Osteocyte (in vitro differentiated cells): Measurements from ENCODE around the gene OR2AG2. TPM values are rescaled to one million over a fixed set of nuclear protein-coding genes. Genes with fewer than 3 reads are reported as not detected.
A peak's percentile ranks its signal among the peaks of the same experiment; 100 is the strongest.

Experiments used
- DNase-seq: peaks from one replicate; pipeline ENCODE4 v3.0.0; 2021; ENCODE audit warnings: mixed read lengths; ENCODE audit not compliant: unreplicated experiment; ENCODE audit errors: extremely low spot score
- H3K27ac Mint-ChIP-seq: one replicate; pipeline ENCODE4 v1.8.0; 2021; ENCODE audit warnings: mild to moderate bottlenecking, mixed read lengths; ENCODE audit not compliant: unreplicated experiment
- H3K27me3 Mint-ChIP-seq: one replicate; pipeline ENCODE4 v1.8.0; 2021; ENCODE audit warnings: mixed read lengths; ENCODE audit not compliant: unreplicated experiment
- H3K36me3 Mint-ChIP-seq: one replicate; pipeline ENCODE4 v1.8.0; 2021; ENCODE audit warnings: mixed read lengths; ENCODE audit not compliant: unreplicated experiment
- H3K4me1 Mint-ChIP-seq: one replicate; pipeline ENCODE4 v1.8.0; 2021; ENCODE audit warnings: mixed read lengths; ENCODE audit not compliant: unreplicated experiment
- H3K4me3 Mint-ChIP-seq: one replicate; pipeline ENCODE4 v1.8.0; 2021; ENCODE audit warnings: mild to moderate bottlenecking, moderate library complexity, mixed read lengths; ENCODE audit not compliant: unreplicated experiment
- H3K9me3 Mint-ChIP-seq: one replicate; pipeline ENCODE4 v1.8.0; 2021; ENCODE audit warnings: mixed read lengths; ENCODE audit not compliant: unreplicated experiment
- CTCF ChIP-seq: fragments of 200-600 bp; sonication (generic); IDR thresholded peaks from 2 replicates; pipeline ENCODE4 v1.5.0; 2021; ENCODE audit warnings: antibody characterized with exemption, mild to moderate bottlenecking, moderate library complexity
- total RNA-seq: library from RNA; stranded (reverse); gene quantifications from 2 replicates; pipeline ENCODE4 v1.2.1, GENCODE V29; 2021

The OR2AG2 gene
- total RNA-seq, 1 donor from 2014 or later = not detected

- H3K4me3 Mint-ChIP-seq = no peak overlapping the region
- no peaks in the 10 kb centered on the region for H3K36me3 Mint-ChIP-seq
- no peak for TF ChIP-seq CTCF
- no peak for DNase-seq
- no peak overlapping the region for H3K27ac Mint-ChIP-seq
- H3K9me3 Mint-ChIP-seq = no peaks in the 10 kb centered on the region
- H3K27me3 Mint-ChIP-seq = peaks cover 38% of the 10 kb centered on the region
- H3K4me1 Mint-ChIP-seq = no peaks in the 10 kb centered on the region
These were observed 26.8 kb downstream of the OR2AG2 start for GRCh38 chr11:6745018-6745417.

- no peak for DNase-seq
- no peak overlapping the region for H3K27ac Mint-ChIP-seq
- no peaks in the 10 kb centered on the region for H3K36me3 Mint-ChIP-seq
- H3K9me3 Mint-ChIP-seq = no peaks in the 10 kb centered on the region
- peaks cover 23% of the 10 kb centered on the region for H3K27me3 Mint-ChIP-seq
- no peak overlapping the region for H3K4me3 Mint-ChIP-seq
- H3K4me1 Mint-ChIP-seq = no peaks in the 10 kb centered on the region
- no peak for TF ChIP-seq CTCF
These were observed 29.5 kb downstream of the OR2AG2 start for GRCh38 chr11:6742260-6742659.

GRCh38 chr11:6738590-6738989 is 33.2 kb downstream of the OR2AG2 start:
- Mint-ChIP-seq H3K9me3 (no peaks in the 10 kb centered on the region), H3K4me1 (no peaks in the 10 kb centered on the region), H3K36me3 (no peaks in the 10 kb centered on the region), H3K27me3 (peaks cover 39% of the 10 kb centered on the region), H3K27ac (no peak overlapping the region), H3K4me3 (no peak overlapping the region)
- DNase-seq = no peak
- TF ChIP-seq CTCF = no peak

GRCh38 chr11:6737872-6738466 is 33.8 kb downstream of the OR2AG2 start:
- no peaks in the 10 kb centered on the region for H3K9me3 Mint-ChIP-seq
- H3K27ac Mint-ChIP-seq = no peak overlapping the region
- H3K4me3 Mint-ChIP-seq = no peak overlapping the region
- no peaks in the 10 kb centered on the region for H3K36me3 Mint-ChIP-seq
- H3K4me1 Mint-ChIP-seq = no peaks in the 10 kb centered on the region
- peak; percentile 65 for TF ChIP-seq CTCF
- DNase-seq = no peak
- H3K27me3 Mint-ChIP-seq = peaks cover 37% of the 10 kb centered on the region

- no peak overlapping the region for H3K4me3 Mint-ChIP-seq
- DNase-seq = no peak
- H3K27ac Mint-ChIP-seq = no peak overlapping the region
- no peaks in the 10 kb centered on the region for H3K9me3 Mint-ChIP-seq
- no peak for TF ChIP-seq CTCF
- no peaks in the 10 kb centered on the region for H3K36me3 Mint-ChIP-seq
- peaks cover 29% of the 10 kb centered on the region for H3K27me3 Mint-ChIP-seq
- no peaks in the 10 kb centered on the region for H3K4me1 Mint-ChIP-seq
These were observed 35.2 kb downstream of the OR2AG2 start for GRCh38 chr11:6736495-6737121.
